Omental fat pad (tissue), 4 donors: ENCODE measurements around the gene METTL25B. TPM values are rescaled to one million over a fixed set of nuclear protein-coding genes. Genes with fewer than 3 reads are reported as not detected.
A peak's percentile ranks its signal among the peaks of the same experiment; 100 is the strongest.

ENCODE experiments used
- ATAC-seq: fragments of 150-250 bp; one replicate; pipeline ENCODE4 v1.9.1; 2016; ENCODE audit warnings: mild to moderate bottlenecking, moderate library complexity; ENCODE audit not compliant: low FRiP score
- DNase-seq: peaks from one replicate; pipeline ENCODE4 v3.0.0-alpha.2; 2019; ENCODE audit warnings: low spot score
- total RNA-seq, 4 donors: library from RNA; depleted of rRNA; stranded (reverse); fragments of >200 nt; gene quantifications; one replicate each; pipeline ENCODE4 v1.1.0, GENCODE V29; 2016
- TF ChIP-seq, protein P1 (sequence below), 3 donors: fragments of 450-650 bp; IDR thresholded peaks; one replicate each; pipeline ENCODE4 v1.5.1; 2016 to 2017; ENCODE audit warnings: antibody characterized with exemption in 3 of 3, mild to moderate bottlenecking in 3 of 3, moderate library complexity in 2 of 3

METTL25B gene
- total RNA-seq, 4 donors from 2014 or later, result 12.1 to 25.4 (median 18.8) TPM

DNA sequence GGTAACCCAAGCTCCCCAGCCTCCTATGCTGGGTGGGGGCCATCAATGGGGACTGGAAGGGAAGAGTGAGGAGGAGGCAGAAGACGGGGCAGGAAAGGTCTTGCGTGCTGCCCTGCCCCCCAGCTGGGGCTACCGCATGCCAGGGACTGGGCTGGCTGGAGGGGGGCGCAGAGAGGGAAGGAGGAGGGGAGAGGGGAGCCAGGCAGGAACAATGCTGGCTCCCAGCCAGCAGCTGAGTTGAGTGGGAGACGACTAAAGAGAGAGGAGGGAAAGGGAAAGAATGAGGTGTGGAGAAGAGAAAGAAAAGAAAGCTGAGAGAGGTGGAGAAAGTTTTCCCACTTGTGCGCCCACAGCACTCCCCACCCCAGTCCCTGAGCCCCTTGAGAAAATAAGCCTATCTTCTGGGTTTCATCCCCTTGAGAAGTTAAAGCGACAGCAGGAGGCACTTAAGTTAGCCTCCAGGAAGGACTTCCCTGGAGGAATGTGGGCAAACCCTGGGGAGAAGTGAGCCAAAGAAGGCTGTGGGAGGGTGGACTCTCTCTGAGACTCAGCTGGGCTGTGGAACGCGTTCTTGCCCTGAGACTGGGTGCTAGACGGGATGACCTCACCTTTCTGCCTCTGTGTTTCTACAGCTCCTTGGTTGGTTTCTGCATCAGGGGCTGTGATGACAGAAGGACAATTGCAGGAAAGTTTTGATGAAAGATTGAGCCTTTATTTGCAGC is 38.2 kb upstream of the METTL25B start:
- no peak for ATAC-seq
- TF ChIP-seq, protein P1, sequence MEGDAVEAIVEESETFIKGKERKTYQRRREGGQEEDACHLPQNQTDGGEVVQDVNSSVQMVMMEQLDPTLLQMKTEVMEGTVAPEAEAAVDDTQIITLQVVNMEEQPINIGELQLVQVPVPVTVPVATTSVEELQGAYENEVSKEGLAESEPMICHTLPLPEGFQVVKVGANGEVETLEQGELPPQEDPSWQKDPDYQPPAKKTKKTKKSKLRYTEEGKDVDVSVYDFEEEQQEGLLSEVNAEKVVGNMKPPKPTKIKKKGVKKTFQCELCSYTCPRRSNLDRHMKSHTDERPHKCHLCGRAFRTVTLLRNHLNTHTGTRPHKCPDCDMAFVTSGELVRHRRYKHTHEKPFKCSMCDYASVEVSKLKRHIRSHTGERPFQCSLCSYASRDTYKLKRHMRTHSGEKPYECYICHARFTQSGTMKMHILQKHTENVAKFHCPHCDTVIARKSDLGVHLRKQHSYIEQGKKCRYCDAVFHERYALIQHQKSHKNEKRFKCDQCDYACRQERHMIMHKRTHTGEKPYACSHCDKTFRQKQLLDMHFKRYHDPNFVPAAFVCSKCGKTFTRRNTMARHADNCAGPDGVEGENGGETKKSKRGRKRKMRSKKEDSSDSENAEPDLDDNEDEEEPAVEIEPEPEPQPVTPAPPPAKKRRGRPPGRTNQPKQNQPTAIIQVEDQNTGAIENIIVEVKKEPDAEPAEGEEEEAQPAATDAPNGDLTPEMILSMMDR (IDR thresholded peaks at IDR 0.05), result no peak
- DNase-seq, result no peak

DNA sequence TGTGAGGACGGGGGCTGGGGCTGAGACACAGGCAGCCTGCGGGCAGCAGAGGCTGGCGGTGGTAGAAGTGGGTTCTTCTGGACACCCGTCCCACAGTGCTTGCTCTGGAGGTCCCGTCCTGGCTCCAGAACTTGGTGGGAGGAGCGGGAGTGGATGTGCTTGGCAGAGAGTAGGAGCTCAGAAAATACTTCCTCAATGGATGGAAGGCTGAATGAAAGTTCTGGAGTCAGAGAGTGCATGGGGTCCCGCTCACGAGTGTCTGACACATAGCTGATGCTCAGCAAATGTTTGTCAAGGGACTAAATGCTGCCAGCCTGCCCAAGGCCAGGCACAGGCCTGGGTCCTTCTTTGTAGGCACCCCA is 37.6 kb upstream of the METTL25B start:
- DNase-seq (no peak), ATAC-seq (no peak)
- TF ChIP-seq, protein P1 (IDR thresholded peaks at IDR 0.05), result no peak

DNA sequence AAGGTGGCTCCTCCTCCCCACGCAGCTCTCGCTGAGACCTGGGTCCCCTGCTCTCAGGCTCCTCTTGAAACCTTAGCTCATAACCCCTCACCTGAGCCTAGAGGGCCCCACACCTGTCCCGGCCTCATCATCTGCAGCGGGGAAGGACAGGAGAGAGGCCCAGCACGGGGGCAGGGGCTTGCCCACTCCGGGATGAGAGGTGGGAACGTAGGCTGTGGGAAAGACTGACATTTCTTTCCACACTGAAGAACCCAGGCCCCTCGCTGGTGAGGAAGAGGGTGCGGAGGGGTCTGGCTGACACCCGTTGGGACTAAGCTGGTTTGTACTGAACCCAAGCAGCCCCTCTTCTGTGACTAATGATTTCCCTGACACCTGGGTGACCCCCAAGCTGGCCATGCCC is 37.1 kb upstream of the METTL25B start:
- ATAC-seq (no peak), DNase-seq (no peak)
- TF ChIP-seq, protein P1 (IDR thresholded peaks at IDR 0.05), result no peak

DNA sequence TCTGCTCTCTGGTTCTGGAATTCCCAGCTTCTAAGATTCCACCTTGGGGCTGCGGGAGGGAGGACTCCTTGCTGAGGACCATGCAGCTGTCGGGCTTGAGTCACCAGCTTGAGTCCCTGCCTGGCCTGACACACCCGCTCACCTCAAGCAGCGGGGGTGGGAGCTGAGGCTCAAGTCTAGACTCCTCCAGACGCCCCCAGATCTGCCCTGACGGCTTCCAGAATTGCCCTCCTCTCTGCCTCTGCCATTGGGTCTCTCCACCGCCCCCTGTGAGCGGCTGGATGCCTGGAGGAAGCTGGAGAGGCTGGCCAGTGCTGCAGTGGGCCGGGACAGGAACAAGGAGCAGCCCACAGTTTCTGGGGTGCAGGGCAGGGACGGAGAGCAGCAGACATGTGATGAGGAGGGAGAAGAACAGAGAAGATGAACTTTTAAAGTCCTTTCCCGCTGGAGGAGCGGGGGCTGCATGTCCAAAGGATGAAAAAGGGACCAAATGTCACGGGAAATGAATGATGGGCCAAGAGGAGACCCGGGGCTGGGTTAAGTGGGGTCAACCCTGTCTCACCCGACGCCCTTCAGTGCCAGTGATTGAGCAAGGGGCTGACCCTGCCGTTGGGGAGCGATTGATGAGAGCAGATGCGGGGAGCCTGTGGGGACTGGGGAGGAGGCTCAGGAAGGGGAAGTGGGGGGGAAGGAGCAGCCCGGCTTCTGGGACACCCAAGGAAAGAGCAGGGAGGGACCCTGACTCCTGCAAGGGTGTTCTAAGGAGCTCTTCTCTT is 36.4 kb upstream of the METTL25B start:
- ATAC-seq (peak; percentile 54), DNase-seq (no peak)
- TF ChIP-seq, protein P1 (IDR thresholded peaks at IDR 0.05), result no peak

DNA sequence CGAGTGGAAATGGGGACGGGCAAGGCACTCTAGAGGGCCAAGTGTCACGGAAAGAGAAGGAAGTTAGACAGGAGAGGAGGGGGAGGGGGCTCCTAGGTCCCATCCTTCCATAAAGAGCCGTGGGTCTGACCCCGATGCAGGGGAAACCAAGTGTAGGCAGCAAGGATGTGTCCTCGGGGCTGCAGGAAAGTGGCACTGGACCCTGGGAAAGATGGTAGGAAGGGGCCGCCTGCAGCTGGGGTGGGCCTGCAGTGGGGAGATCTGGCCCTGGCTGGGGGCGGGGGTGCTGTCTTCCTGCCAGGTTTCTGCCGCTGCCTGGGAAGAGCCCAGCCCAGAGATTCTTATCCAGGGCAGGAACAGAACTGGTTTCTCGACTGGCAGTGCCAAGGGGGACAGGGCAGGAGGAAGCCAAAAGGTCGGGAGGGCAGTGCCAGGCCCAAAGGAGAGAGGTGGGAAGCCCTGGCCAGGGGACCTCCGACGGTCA is 35.8 kb upstream of the METTL25B start:
- DNase-seq (no peak), ATAC-seq (no peak)
- TF ChIP-seq, protein P1 (IDR thresholded peaks at IDR 0.05), result no peak

DNA sequence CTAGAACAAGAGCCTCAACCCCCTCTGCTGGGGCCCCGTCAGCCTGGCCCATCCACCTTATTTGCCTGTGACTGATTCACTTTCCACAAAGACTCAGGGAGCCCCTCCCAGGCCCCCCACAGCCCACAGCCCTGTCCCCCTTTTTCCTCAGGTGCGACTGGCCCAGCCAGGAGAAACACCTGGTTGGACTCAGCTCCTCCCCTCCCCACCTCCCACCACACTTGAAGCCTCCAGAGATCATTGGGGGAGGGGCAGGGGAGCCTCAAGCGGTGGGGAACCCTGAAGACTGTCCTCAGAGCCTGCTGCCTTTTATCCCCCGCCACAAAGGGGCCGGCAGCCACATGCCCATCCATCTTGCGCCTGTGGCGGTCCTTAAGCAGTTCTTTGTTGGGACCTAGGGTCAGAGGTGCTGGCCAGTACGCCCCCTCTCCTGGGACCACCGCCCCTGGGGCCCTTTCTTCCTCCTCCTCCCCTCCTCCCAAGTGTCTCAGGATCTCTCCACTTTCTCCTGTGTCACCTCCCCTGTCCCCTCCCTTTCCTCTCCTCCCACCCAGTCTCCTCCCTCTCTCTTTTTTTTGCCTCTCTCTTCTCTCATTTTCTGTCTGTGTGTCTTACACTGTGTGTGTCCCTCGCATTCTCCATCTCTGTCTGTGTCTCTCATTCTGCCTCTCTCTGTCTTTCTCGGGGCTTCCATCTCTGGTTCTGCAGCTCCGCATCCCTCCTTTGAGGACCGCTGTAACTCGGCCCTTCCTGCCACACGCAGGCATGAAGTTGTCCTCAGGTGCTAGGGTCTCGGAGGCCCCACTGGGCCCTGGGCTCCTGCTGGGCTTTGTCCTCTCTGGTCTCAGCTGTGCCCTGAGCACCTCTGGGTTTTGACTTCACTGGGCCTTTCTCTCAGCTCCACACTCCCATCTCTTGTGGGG is 35.1 kb upstream of the METTL25B start:
- TF ChIP-seq, protein P1 (IDR thresholded peaks at IDR 0.05), result no peak
- ATAC-seq, result no peak

More for the DNA sequence above, 35.1 kb upstream of the METTL25B start:
- DNase-seq, result no peak
